Inferior parietal cortex (tissue), 1 donor: Measurements from ENCODE around the gene BTNL9.
"Not testable (repeated sequence)": the region's sequence is repeated elsewhere in the genome, so short reads cannot be mapped to it uniquely, and the experiment has no call there.

Source experiments
- DNase-seq: peaks from one replicate; pipeline ENCODE4 v3.0.0-alpha.2; 2016; ENCODE audit errors: extremely low spot score

The BTNL9 gene

DNA sequence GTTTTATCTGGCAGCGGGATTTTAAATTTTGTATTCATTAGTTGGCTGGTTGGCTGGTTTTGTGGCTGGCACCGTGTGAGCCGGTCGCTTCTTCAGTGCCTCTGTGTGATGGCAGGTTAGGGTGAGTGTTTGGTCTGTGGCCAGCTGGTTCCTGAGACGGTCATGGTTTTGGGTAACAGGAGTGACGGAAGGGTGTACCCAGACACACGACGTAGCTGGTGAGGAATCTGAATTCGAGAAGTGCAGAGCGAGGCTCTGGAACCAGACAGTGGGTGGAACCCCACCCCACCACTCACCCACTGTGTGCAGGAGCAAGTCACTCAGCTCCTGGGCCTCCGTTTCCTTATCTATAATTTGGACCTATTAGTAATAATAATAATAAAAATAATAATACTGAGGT is 2.7 kb downstream of the BTNL9 start:
- DNase-seq, result no peak

DNA sequence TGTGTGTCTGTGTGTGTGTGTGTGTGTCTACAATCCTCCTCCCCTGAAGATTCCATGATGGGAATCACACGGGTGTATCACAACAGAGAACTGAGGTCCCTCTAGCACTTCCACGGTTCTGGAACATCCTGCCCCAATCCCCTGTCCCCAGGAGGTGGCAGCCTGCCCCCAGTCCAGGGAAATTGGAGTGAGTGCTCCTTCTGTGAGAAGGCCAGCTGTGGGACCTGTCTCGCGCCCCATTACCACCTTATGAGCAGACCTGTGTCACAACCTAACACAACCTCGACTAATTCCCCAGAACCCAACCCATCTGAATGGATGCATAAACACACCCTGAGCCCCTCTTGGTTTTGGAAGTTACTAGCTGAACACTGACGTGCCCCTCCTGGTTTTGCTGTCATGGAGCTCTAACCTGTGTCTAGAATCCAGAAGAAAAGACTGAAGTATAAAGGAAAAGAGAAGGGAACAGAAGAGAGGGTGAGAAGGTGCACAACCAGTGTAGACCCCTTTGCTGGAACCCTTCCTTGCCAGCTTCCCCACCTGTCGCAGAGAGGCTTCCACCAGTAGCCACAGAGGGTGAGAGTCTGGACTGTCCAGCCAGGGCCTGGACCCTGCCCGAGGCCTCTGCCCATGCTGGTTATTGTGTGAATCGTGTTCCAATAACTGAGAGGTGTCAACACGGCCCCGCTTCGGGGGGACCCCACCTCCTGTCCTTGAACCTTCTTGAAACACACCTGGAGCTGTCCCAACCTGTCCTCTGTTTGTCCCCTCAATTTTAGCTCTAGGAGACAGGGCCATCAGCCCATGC is 3.4 kb downstream of the BTNL9 start:
- no peak for DNase-seq

DNA sequence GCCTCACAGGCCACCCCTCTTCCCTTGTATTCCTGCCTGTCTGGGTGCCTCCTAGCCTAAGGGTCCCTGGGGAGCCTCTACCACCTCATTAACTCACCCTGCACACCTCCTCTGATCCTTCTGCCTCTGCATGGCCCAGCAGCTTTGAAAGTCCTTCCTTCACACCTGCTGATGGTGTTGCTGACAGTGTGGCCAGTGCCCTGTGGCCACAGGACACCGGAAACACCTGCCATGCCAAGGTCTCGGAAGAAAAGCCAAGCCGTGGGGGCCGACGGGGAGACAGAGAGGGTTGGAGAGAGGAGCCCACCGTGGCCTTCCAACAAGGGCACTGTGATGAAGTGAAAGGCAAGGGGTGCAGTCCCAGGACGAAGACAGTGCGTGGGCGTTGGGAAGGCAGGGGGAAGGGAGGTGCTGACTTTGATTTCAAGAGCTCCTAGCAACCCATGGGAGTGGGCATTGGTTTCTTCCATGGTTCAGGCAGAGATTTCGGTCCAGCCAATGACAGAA is 4.1 kb downstream of the BTNL9 start:
- no peak for DNase-seq

DNA sequence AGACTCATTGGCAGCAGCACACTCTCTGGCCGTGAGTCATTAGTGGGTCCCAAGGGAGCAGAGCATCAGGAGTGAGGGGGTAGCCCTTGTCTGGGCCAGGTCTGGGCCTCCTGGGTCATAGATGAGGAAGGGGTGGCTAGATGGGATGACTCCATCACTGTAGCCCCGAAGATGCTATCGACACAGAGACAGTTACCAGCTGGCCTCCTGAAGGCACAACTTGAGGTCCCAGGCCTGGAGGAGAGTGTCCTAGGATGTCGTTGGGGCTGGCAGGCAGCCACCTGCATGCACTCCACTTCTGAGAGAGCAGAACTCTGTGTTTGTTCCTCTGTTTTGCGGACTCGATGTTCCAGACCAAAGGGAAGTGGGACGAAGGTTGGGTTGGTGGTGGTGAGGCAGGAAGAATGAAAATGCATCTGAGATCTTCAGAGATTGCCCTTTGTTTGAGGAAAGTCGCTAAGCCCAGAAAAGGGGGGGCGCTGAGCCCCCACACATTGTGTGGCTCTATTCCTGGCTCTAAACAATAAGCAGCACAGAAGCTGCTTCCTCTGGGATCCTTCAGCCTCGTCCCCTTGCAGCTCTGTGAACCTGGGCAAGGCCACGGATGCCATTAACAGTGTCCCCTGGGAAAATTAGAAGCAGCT is 4.7 kb downstream of the BTNL9 start:
- DNase-seq, result no peak

DNA sequence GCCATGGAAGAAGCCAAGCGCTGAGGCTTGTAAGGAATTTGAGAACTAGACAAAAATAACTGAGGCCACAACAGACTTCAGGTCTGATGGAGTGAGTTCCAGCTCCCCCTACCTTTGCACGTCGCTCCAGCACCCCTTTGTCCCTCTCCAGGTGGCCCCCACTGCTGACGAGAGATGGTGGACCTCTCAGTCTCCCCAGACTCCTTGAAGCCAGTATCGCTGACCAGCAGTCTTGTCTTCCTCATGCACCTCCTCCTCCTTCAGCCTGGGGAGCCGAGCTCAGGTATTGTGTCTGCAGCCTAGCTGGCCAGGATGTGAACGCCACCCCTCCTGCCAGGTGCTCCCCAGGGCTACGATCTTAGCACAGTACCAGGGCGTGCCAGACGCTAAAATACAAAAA is 5.2 kb downstream of the BTNL9 start:
- no peak for DNase-seq

DNA sequence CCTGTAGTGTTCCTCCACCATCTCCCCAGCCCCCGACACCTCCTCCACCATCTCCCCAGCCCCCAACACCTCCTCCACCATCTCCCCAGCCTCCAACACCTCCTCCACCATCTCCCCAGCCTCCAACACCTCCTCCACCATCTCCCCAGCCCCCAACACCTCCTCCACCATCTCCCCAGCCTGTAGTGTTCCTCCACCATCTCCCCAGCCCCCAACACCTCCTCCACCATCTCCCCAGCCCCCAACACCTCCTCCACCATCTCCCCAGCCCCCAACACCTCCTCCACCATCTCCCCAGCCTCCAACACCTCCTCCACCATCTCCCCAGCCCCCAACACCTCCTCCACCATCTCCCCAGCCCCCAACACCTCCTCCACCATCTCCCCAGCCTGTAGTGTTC is 5.8 kb downstream of the BTNL9 start:
- not testable (repeated sequence) for DNase-seq

DNA sequence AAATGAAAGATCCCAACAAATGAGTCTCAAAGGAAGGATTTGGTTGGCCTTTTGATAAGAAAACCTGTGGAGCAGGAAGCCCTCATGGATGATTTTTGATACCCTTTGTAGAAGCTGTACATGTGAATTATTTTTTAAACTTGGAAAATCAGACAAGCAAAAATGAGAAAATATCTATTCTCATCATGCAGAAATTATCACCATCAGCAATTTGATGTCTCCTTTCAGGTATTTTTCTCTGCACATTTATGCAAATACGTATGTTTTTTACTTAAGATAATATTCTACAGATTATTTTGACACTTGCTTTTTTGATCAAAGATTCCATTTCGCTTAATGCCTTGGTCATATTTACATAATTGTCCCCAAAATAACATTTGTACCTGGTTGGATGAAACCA is 7.2 kb downstream of the BTNL9 start:
- DNase-seq, result no peak

DNA sequence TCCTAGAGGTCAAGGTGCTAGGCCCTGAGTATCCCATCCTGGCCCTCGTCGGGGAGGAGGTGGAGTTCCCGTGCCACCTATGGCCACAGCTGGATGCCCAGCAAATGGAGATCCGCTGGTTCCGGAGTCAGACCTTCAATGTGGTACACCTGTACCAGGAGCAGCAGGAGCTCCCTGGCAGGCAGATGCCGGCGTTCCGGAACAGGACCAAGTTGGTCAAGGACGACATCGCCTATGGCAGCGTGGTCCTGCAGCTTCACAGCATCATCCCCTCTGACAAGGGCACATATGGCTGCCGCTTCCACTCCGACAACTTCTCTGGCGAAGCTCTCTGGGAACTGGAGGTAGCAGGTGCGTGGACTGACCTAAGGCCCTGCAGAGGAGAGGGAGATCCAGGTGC is 7.9 kb downstream of the BTNL9 start:
- no peak for DNase-seq

DNA sequence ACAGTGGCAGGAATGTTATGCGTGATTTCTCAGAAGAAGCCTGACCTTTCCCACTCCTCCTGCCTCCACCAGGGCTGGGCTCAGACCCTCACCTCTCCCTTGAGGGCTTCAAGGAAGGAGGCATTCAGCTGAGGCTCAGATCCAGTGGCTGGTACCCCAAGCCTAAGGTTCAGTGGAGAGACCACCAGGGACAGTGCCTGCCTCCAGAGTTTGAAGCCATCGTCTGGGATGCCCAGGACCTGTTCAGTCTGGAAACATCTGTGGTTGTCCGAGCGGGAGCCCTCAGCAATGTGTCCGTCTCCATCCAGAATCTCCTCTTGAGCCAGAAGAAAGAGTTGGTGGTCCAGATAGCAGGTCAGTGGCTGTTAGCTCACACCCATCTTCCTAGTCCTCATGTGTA is 9.9 kb downstream of the BTNL9 start:
- no peak for DNase-seq

DNA sequence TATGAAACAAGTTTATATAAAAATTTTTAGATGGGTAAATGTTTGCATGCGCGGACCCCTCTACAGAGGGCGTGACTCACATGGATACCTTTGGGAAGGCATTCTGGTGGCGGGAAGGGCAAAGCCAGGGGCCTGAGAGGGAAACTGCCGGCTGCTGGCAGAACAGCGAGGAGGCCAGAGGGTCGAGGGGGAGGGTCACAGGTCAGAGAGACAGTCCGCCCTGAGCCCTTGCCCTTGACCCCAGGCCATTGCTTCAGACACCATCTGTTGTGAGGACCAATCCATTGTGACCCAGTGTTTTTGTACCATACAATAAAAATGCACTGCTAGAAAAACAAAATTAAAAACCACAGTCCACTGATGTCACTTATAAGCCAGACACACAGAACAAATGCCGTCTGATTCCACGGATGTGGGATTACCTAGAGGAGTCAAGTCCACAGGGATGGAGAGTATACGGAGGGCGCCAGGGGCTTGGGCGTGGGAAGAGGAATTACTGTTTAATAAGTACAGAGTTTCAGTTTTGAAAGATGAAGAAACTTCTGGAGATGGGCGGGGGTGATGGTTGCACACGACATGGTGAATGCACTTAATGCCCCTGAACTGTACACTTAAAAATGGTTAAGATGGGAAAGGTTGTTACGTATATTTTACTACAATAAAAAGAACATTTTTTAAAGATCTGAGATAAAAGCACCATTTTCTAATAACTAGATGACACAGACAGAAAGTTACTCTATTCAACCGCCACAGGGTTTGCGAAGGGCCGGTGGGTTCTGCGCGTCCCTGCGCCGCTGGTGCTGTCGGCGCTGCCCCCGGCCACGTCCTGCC is 12.0 kb downstream of the BTNL9 start:
- DNase-seq, result no peak

DNA sequence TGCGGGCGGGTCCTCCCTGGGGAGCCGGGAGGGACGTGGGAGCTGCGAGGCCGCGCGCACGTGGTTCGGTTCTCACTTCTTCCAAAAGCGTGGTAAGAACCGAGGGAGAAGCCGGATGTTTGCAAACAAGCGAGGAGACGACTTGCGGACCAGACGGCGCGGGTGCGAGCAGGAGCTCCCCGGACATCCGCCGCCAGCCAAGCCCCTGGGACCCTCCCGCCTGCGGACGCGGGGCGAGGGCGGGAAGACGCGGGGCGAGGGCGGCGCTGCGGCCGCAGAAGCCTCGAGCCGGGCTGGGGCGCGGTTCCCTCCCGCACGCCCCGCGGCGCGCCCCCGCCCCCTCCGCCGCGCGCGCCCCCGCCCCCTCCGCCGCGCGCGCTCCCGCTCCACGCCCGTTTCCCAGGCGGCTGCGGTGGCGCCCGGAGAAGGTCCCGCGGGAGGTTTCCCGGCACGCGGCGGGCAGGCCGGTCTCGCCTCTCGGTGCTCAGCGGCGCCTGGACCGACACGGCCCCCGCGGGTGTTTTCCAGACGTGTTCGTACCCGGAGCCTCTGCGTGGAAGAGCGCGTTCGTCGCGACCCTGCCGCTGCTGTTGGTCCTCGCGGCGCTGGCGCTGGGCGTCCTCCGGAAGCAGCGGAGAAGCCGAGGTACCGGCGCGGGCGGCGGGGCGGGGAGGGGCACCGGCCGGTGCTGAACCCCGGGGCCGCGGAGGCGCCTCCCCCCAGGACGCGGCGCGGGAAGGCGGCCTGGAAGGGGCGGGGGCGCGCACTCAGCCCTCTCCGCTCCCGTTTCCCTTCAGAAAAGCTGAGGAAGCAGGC is 12.8 kb downstream of the BTNL9 start:
- DNase-seq, result no peak

DNA sequence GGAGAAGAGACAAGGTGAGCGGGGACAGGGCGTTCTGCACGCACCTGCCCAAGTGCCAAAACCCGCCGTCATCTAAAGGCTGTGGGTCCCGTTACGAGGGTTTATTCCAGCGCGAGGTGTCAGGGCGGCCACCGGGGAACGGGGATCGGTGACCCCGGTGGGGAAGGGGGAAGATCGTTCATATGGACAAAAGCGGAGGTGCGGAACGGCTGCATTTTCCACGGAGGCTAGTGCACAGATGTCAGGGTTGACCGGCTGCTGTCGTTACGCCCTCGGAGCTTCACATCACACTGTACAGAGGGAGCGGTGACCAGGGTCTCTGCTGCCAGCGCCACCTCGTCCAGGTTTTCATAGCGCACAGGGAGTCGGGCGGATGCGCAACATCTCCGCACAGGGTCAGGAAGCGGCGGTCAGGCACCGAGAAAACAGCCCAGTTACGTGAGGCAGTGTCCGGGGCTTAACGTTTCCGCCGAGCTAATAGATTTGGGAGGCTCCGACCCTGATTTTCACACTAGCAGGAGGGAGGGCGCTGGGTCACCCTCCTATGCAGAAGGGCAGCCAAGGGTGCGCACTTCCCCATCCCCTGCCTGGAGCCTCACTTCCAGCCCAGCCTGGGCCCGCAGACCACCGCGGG is 13.5 kb downstream of the BTNL9 start:
- no peak for DNase-seq

DNA sequence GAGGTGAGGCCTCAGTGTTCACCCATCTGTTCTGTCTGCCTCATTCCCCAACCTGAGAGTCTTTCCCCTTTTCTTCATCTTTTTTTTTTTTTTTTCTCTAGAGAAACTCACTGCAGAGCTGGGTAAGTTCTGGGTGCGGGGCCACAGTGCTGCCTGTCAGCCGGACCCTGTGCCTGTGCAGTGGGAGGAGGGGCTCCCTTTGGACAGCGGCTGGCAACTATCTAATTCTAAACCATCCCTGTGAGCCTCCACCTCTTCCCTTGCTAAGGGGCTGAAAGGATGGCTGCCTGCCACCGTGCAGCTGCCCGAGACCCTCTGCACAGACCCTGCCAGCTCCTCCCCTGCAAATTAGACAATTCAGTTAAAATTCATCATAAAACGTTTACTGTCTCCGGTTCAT is 14.1 kb downstream of the BTNL9 start:
- DNase-seq, result no peak

DNA sequence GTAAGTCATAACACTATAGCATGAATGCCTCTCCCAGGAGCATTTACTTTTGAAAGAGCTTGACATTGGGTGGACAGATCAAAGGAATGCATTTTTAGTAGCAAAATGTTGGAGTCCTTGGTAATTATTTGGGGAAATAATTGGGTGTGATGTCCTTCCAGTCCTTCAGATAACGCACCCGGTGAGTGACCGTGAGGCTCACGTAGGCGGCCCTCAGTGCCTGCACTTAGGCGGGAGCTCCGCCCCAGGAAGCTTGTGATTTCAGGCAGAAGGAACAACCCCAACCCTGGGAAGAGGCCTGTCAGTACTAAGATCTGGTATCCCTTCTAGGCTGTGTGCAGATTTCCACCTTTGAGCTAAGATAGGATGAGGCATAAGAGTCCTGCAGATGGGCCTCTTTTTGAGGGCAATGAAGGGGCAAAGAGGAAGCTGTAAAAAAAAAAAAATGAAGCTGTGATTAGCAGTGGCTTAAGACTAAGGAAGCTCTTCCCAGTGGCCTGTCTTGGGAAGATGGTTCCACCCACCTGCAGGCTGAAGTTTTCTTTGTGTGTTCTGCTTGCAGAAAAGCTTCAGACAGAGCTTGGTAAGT is 14.9 kb downstream of the BTNL9 start:
- DNase-seq, result no peak

DNA sequence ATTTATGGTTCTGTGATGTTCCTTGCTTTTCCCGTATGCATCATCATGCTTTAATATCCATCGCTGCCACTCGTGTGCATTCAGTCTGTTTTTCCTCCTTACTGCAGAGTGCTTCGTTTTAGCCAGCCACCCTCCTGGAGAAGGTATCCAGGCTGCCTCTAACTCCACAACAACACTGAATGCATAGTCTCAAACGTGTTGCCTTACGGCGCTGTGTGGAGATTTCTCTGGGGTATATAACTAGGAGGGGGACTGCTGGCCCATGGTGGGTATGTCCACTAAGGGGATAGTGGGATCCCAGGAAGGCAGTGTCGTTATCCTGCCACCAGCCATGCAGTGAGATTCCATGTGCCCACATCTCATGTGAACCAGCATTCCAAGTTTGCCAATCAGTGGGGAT is 16.4 kb downstream of the BTNL9 start:
- DNase-seq, result no peak

DNA sequence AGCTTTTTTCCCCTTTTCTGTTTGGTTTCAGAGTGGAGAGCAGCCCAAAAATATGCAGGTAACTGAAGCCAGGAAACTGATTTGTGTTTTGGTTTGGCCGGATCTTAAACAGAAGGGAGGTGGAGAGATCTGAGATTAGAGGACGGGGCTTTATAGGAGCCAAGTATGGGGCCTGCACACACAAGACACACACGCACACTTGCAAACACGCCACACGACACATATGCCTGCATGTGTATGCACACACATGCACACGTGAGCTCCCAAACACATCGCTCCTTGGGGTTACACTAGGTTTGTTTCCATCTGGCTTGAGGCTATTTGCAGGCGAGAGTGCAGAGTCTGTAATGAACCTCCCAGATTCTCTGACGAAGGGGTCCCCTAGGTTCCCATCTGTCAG is 18.3 kb downstream of the BTNL9 start:
- DNase-seq, result no peak

DNA sequence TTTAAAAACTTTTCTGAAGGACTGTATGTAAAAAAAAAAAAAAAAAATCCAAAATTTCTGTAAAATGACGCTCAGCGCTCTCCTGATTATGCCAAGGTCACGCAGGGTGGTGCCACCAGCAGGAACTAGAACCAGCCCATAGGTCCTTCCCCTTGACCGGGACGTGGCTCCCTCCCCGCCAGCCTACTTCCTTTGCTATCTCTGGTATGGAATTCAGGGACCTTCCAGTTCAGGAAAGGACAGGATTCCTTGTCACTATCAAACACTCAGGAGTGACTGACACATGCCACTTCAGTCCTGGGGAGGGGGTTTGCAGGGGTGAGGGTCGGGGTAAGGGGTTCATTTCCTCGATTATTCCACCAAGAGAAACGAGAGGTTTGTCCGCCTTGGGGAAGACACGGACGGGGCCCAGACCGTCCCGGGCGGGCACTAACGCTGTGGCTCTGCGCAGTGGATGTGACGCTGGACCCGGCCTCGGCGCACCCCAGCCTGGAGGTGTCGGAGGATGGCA is 18.8 kb downstream of the BTNL9 start:
- no peak for DNase-seq

DNA sequence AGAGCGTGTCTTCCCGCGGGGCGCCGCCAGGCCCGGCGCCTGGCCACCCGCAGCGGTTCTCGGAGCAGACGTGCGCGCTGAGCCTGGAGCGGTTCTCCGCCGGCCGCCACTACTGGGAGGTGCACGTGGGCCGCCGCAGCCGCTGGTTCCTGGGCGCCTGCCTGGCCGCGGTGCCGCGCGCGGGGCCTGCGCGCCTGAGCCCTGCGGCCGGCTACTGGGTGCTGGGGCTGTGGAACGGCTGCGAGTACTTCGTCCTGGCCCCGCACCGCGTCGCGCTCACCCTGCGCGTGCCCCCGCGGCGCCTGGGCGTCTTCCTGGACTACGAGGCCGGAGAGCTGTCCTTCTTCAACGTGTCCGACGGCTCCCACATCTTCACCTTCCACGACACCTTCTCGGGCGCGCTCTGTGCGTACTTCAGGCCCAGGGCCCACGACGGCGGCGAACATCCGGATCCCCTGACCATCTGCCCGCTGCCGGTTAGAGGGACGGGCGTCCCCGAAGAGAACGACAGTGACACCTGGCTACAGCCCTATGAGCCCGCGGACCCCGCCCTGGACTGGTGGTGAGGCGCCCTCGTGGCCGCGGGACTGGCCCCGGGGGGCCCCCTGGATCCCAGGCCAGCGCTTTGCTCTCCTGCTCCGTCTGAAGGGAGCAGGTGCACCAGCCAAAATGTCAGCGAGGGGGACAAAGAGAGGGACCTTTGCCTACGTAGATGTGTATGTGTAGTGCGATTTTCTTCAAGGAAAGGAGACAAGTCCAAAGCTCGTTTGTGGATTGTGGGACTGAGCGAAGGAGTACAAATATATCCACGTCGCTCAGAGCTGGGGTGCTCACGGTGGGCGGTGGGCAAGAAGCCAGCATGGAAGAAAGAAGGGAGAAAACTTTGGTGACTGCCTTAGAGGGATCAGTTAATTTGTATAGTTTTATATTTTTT is 19.5 kb downstream of the BTNL9 start:
- no peak for DNase-seq

DNA sequence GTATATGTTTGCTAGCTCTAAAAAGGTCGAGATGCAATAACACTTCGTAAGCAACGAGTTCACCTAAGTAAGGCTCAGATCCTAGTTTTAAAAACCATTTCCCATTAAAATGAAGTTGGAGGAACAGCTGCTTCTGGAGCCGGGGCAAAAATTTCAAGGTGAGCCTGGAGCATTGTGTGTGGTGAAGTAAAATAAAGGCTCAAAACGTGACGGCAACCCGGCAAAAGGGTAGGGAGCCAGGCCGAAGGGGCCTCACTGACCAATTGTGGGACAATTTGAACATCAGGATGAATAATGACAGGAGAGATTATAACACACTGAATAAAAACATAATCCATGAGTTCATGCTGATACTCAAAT is 20.1 kb downstream of the BTNL9 start:
- no peak for DNase-seq

DNA sequence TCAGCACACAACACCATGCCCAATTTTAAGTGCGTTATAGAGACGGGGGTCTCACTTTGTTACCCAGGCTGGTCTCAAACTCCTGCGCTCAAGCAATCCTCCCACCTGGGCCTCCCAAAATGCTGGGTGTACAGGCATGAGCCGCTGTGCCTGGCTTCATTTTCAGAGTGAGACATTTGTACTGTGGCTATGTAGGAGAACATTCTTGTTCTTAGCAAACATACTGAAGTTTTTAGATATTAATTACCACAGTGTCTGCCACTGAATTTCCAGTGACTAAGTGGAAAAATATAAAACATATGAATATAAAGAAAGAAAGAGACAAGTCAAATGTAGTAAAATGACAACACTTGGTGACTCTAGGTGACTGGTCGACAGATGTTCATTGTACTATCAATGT is 20.9 kb downstream of the BTNL9 start:
- no peak for DNase-seq
